GM13977 (cell line): Measurements from ENCODE around the gene PCED1B.

Source experiments
- DNase-seq: peaks from one replicate; pipeline ENCODE4 v3.0.0; 2012; ENCODE audit warnings: low spot score
- CTCF ChIP-seq: IDR thresholded peaks from 2 replicates; pipeline ENCODE4 v1.5.1; 2012; ENCODE audit warnings: mild to moderate bottlenecking, control low read depth; ENCODE audit not compliant: insufficient read depth; ENCODE audit errors: extremely low read depth, missing control alignments
- in situ Hi-C: fragments of 300-500 bp; cut with MboI; formaldehyde crosslinking; loops from one replicate; pipeline ENCODE4 v1.12.0; 2022; ENCODE audit warnings: low sequenced_read_pairs, low pct_unique_long_range_greater_than_20kb, mixed read lengths, inconsistent platforms; ENCODE audit not compliant: unreplicated experiment

PCED1B gene

GRCh38 chr12:47080725-47081502 lies 1.5 kb downstream of the PCED1B start:
- TF ChIP-seq CTCF: no peak
- peak; percentile 19 for DNase-seq
- in situ Hi-C loops: no loop called here

DNA sequence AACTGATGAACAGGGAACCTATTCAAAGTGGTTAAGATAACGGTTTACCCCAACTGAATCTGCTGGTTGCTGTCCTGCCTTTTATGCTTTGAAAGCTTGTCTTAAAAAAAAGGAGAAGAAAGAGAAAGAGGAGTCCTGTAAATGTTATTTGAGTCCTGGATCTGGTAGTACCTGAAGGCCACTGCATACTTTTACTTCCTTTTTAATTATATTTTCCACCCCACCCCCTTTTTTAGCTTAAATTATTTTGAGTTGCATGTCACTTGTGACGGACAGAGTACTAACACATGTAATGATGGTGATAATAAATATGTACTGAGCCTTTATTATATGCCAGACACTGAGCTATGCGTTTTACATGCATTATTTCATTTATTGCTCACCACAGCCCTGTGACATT lies 2.9 kb downstream of the PCED1B start:
- DNase-seq: no peak
- TF ChIP-seq CTCF: no peak
- in situ Hi-C loops: no loop called here

DNA sequence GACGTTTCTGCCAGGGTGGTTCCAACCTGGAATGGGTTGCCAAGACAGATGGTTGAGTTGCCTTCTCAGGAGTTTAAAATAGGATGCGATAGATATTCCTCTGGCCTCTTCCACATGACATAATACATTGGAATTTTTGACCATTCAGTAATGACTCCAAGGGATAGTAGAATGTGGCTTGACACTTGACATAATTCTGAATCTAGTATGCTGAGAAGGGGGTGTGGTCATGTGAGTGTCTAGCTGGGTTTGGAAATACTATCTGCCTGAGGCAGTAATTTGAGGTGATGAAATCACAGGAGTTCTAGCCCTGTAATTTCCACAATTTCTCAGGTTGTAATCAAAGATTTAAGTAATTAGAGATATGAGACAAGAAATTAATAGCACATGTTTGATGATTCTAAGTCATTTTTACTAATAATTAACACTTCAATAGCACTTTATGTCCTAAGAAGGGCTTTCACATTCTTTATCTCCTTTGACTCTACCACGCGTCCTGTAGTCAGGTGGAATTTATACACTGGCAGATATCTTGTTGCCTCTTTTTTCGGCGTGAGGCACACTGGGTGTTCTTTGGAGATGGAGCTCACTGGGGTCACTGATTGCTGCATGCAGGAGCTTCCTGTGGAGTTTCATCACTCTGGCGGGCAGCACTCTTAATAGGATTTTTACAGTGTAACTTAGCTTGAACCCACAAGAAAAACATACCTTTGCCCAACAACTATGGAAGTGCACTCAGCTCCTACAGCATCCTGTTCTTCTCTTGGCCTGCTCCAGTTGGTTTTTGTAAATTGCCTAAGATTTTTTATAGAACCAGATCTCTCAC lies 3.6 kb downstream of the PCED1B start:
- no peak for DNase-seq
- no peak for TF ChIP-seq CTCF
- in situ Hi-C loops: no loop called here

DNA sequence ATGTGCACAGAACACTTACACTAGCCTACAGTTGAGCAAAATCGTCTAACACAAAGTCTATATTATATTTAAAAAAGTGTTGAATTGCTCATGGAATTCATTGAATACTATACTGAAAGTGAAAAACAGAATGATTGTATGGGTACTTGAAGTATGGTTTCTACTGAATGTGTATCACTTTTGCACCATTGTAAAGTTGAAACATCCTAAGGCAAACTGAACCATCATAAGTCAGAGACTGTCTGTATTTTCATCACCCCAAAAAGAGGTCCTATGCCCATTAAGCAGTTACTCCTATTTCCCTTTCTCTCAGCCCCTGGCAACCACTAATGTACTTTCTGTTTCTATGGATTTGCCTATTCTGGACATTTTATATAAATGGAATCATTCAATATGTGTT lies 4.8 kb downstream of the PCED1B start:
- TF ChIP-seq CTCF: no peak
- in situ Hi-C loops: no loop called here
- no peak for DNase-seq

GRCh38 chr12:47085815-47086252 lies 6.4 kb downstream of the PCED1B start:
- no peak for TF ChIP-seq CTCF
- in situ Hi-C loops: no loop called here
- DNase-seq: peak; percentile 21

DNA sequence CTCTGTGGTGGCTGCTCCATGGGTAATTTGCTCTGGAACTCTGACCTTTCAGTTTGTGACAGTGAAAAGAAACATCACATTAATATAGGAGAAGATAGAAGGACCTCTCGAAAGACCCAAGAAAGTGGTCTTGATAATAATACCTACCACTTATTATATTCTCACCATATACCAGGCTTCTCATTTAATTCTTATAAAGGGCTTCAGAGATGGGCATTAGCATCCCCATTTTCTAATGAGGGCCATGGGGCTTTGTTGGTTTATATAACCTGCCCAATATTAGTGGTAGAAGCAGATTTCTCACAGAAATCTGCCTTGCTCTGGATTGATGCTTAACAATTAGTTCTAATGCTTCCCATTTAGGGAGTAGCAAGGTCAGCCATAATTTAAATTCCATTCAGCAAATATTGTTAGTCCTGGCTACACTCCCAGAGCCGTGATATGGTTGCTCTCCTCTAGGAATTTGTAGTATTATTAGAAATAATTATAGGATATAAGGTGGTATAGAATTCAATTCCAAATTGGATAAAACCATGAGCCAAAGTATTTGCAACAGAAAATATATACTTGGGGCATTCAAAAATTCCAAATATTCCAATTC lies 7.8 kb downstream of the PCED1B start:
- no peak for TF ChIP-seq CTCF
- in situ Hi-C loops: no loop called here
- DNase-seq: no peak
